ENCODE measurements around the gene SIGLEC14. TPM values are rescaled to one million over a fixed set of nuclear protein-coding genes. Genes with fewer than 3 reads are reported as not detected.

SIGLEC14 gene
- total RNA-seq, 4 donors from 2014 or later, result 0.95 to 12.4 TPM; not detected in 2

DNA sequence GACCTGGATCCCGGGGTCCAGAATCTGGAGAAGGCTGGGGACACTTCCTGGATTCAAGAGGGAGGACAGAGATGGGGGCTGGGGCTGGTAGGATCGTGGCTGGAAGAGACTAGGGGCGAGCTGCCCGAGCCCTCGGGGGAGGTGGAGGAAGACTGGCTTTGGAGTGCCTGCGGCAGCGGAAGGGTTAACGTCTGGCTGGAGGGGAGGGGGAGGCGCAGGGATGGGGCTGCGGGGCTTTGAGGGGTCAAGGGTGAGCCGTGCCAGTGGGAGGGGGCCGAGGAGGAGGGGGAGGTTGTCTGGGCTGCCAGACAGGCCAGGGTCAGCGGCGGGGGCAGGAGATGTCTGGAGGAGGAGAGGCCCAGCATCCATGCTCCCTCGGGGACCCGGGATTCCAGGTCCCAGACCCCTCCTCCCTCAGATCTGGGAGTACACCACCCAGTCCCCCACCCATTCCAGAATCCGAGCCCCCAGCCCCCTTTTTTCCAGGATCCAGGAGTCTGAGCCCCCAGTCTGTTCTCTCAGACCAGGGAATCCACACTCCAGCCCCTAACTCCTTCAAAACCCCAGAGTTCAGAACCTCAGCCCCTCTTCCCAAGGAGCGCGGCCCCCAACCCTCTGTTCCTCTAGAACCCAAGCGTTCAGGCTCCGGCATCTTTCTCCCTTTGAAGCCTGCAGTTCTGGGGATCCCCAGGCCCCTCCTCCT is 43.3 kb upstream of the SIGLEC14 start:
- no peaks in the 10 kb centered on the region for H3K9me3 ChIP-seq
- peak overlapping the region; percentile 80 to 95 (median 84) for H3K27ac ChIP-seq
- DNase-seq, result peak in 1 of 3 donors; percentile 54
- TF ChIP-seq POLR2A (IDR thresholded peaks at IDR 0.05), result no peak
- TF ChIP-seq, protein P1, sequence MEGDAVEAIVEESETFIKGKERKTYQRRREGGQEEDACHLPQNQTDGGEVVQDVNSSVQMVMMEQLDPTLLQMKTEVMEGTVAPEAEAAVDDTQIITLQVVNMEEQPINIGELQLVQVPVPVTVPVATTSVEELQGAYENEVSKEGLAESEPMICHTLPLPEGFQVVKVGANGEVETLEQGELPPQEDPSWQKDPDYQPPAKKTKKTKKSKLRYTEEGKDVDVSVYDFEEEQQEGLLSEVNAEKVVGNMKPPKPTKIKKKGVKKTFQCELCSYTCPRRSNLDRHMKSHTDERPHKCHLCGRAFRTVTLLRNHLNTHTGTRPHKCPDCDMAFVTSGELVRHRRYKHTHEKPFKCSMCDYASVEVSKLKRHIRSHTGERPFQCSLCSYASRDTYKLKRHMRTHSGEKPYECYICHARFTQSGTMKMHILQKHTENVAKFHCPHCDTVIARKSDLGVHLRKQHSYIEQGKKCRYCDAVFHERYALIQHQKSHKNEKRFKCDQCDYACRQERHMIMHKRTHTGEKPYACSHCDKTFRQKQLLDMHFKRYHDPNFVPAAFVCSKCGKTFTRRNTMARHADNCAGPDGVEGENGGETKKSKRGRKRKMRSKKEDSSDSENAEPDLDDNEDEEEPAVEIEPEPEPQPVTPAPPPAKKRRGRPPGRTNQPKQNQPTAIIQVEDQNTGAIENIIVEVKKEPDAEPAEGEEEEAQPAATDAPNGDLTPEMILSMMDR (IDR thresholded peaks at IDR 0.05), result no peak
- H3K4me1 ChIP-seq, result peaks cover 0 to 20% (median 8%) of the 10 kb centered on the region in 4 donors
- H3K4me3 ChIP-seq, result peak overlapping the region; percentile 53 to 87 (median 62)
- H3K36me3 ChIP-seq, result no peaks in the 10 kb centered on the region
- H3K27me3 ChIP-seq, result no peaks in the 10 kb centered on the region

DNA sequence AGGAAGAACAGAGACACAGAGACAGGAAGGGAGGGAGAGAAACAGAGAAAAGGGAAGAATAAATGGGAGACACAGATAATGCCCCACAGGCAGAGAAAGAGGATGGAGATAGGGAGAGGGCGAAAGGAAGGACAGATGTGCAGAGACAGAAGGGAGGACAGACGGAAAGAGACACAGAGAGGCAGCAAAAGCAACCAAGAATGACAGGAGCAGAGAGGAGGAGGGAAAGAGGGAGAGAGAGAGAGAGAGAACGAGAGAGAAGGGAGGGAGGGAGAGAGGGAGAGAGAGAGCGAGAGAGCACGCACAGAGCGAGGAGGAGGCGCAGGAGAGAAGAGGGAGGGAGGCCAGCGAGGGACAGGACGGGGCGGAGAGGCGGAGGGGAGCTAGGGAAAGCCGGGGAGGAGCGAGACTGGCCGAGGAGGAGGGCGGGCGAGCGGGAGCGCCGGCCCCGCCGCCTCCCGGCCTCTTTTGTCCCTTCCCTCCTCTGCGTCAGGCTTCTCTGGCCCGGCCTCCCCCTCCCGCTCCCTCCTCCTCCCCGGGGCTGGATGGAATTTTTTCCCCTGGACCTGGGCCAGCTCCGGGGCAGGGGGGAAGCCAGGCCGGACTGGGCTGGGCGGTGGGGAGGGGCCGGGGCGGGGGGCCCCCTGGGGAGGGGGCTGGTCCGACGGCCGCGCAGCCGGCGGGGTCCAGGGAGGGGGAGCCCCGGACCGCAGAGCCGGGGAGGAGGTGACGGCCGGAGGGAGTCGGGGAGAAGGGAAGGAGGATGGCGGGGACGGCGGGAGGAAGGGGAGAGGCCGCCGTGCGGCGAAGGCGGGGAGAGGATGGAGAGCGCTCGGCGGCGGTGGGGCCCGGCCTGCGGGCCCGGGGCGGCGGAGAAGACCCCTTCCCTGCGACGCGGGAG is 42.3 kb upstream of the SIGLEC14 start:
- H3K9me3 ChIP-seq, result no peaks in the 10 kb centered on the region
- H3K4me3 ChIP-seq, result peak overlapping the region; percentile 53 to 87 (median 62)
- peak in 1 of 2 donors; percentile 18 for TF ChIP-seq POLR2A (IDR thresholded peaks at IDR 0.05)
- TF ChIP-seq, protein P1 (IDR thresholded peaks at IDR 0.05), result no peak
- H3K27me3 ChIP-seq, result no peaks in the 10 kb centered on the region
- H3K4me1 ChIP-seq, result peaks cover 0 to 20% (median 8%) of the 10 kb centered on the region in 4 donors
- peak; percentile 31 to 82 (median 72) for DNase-seq
- no peaks in the 10 kb centered on the region for H3K36me3 ChIP-seq
- peak overlapping the region; percentile 80 to 95 (median 84) for H3K27ac ChIP-seq

- no peaks in the 10 kb centered on the region for H3K36me3 ChIP-seq
- no peak for TF ChIP-seq POLR2A (IDR thresholded peaks at IDR 0.05)
- TF ChIP-seq, protein P1 (IDR thresholded peaks at IDR 0.05), result no peak
- no peaks in the 10 kb centered on the region for H3K9me3 ChIP-seq
- peaks cover 0 to 20% (median 8%) of the 10 kb centered on the region in 4 donors for H3K4me1 ChIP-seq
- H3K4me3 ChIP-seq, result peak overlapping the region; percentile 53 to 87 (median 62)
- no peaks in the 10 kb centered on the region for H3K27me3 ChIP-seq
- peak overlapping the region; percentile 51 to 95 (median 76) for H3K27ac ChIP-seq
- DNase-seq, result no peak
Observed at GRCh38 chr19:51687791-51688670, 41.4 kb upstream of the SIGLEC14 start.

- Histone ChIP-seq H3K9me3 (no peaks in the 10 kb centered on the region), H3K27me3 (no peaks in the 10 kb centered on the region), H3K4me3 (no peak overlapping the region), H3K36me3 (no peaks in the 10 kb centered on the region), H3K27ac (no peak overlapping the region), H3K4me1 (peaks cover 0 to 16% (median 3%) of the 10 kb centered on the region in 4 donors)
- DNase-seq, result no peak
- TF ChIP-seq, protein P1 (IDR thresholded peaks at IDR 0.05), result no peak
Observed at GRCh38 chr19:51686171-51686570, 39.5 kb upstream of the SIGLEC14 start.
